Stimulated activated naive CD8-positive, alpha-beta T cell treated with anti-CD3 and anti-CD28 coated beads, Interleukin-15, amount 100 ng/mL, for 72 hours (primary cell): ENCODE measurements around the gene FGF6.

Experiments
- ATAC-seq: fragments of 150-1000 bp; cut with Tn5 transposase; 2 replicates; pipeline ENCODE4 v1.10.0; 2021; ENCODE audit warnings: mild to moderate bottlenecking, moderate library complexity
- DNase-seq, 2 donors: peaks; one replicate each; pipeline ENCODE4 v3.0.0; 2021 to 2022
- H3K27ac Mint-ChIP-seq, 2 donors: one replicate each; pipeline ENCODE4 v1.8.0; 2022; ENCODE audit warnings: mild to moderate bottlenecking in 2 of 2, mixed read lengths in 2 of 2, moderate library complexity in 2 of 2
- H3K27me3 Mint-ChIP-seq: one replicate; pipeline ENCODE4 v1.8.0; 2022; ENCODE audit warnings: mixed read lengths
- H3K4me1 Mint-ChIP-seq: one replicate; pipeline ENCODE4 v1.8.0; 2022; ENCODE audit warnings: mild to moderate bottlenecking, mixed read lengths
- H3K4me3 Mint-ChIP-seq, 2 donors: one replicate each; pipeline ENCODE4 v1.8.0; 2022; ENCODE audit warnings: mild to moderate bottlenecking in 2 of 2, mixed read lengths in 2 of 2, moderate library complexity in 1 of 2
- H3K9me3 Mint-ChIP-seq, 2 donors: one replicate each; pipeline ENCODE4 v1.8.0; 2022; ENCODE audit warnings: mixed read lengths in 2 of 2

FGF6 gene

GRCh38 chr12:4451694-4452093 lies 6.1 kb upstream of the FGF6 start:
- no peak for DNase-seq
- H3K27ac Mint-ChIP-seq = no peak overlapping the region
- peaks cover 6 to 11% of the 10 kb centered on the region in 2 donors for H3K9me3 Mint-ChIP-seq
- H3K4me1 Mint-ChIP-seq = peaks cover 29% of the 10 kb centered on the region
- no peak overlapping the region for H3K4me3 Mint-ChIP-seq
- ATAC-seq = no peak
- H3K27me3 Mint-ChIP-seq = peaks cover 37% of the 10 kb centered on the region

GRCh38 chr12:4450551-4451112 lies 5.0 kb upstream of the FGF6 start:
- no peak for DNase-seq
- Mint-ChIP-seq H3K4me3 (no peak overlapping the region), H3K9me3 (peaks cover 6 to 11% of the 10 kb centered on the region in 2 donors), H3K27ac (no peak overlapping the region), H3K4me1 (peaks cover 29% of the 10 kb centered on the region), H3K27me3 (peaks cover 37% of the 10 kb centered on the region)
- no peak for ATAC-seq

- no peak overlapping the region for H3K4me3 Mint-ChIP-seq
- peaks cover 24% of the 10 kb centered on the region for H3K4me1 Mint-ChIP-seq
- H3K27me3 Mint-ChIP-seq = peaks cover 37% of the 10 kb centered on the region
- peak overlapping the region in 1 of 2 donors; percentile 2 for H3K27ac Mint-ChIP-seq
- ATAC-seq = no peak
- DNase-seq = no peak
- H3K9me3 Mint-ChIP-seq = peaks cover 6 to 11% of the 10 kb centered on the region in 2 donors
Observed at GRCh38 chr12:4449851-4450221, 4.2 kb upstream of the FGF6 start.

- Mint-ChIP-seq H3K9me3 (peaks cover 6 to 11% of the 10 kb centered on the region in 2 donors), H3K4me3 (no peak overlapping the region), H3K27ac (no peak overlapping the region), H3K27me3 (peaks cover 37% of the 10 kb centered on the region), H3K4me1 (peaks cover 21% of the 10 kb centered on the region)
- DNase-seq (no peak), ATAC-seq (no peak)
Observed at GRCh38 chr12:4448943-4449850, 3.6 kb upstream of the FGF6 start.

- H3K27me3 Mint-ChIP-seq = peaks cover 37% of the 10 kb centered on the region
- ATAC-seq = no peak
- peaks cover 14% of the 10 kb centered on the region for H3K4me1 Mint-ChIP-seq
- DNase-seq = no peak
- peaks cover 0 to 11% of the 10 kb centered on the region in 2 donors for H3K9me3 Mint-ChIP-seq
- no peak overlapping the region for H3K4me3 Mint-ChIP-seq
- no peak overlapping the region for H3K27ac Mint-ChIP-seq
Observed at GRCh38 chr12:4448371-4448940, 2.8 kb upstream of the FGF6 start.

- Mint-ChIP-seq H3K27me3 (peaks cover 39% of the 10 kb centered on the region), H3K9me3 (peaks cover 0 to 4% of the 10 kb centered on the region in 2 donors), H3K27ac (peak overlapping the region in 1 of 2 donors; percentile 42), H3K4me3 (no peak overlapping the region), H3K4me1 (peaks cover under 1% of the 10 kb centered on the region)
- ATAC-seq (no peak), DNase-seq (no peak)
Observed at GRCh38 chr12:4447151-4447550, 1.5 kb upstream of the FGF6 start.

GRCh38 chr12:4446335-4446734 lies 720 bp upstream of the FGF6 start:
- Mint-ChIP-seq H3K4me1 (no peaks in the 10 kb centered on the region), H3K27ac (no peak overlapping the region), H3K4me3 (no peak overlapping the region), H3K9me3 (no peaks in the 10 kb centered on the region), H3K27me3 (peaks cover 31% of the 10 kb centered on the region)
- no peak for ATAC-seq
- DNase-seq = no peak

- H3K27ac Mint-ChIP-seq = no peak overlapping the region
- no peak for DNase-seq
- peaks cover 8% of the 10 kb centered on the region for H3K4me1 Mint-ChIP-seq
Observed at GRCh38 chr12:4444031-4444430, 1.6 kb downstream of the FGF6 start.

GRCh38 chr12:4443616-4444015 lies 2.0 kb downstream of the FGF6 start:
- DNase-seq (no peak), ATAC-seq (no peak)
- Mint-ChIP-seq H3K4me1 (peaks cover 12% of the 10 kb centered on the region), H3K4me3 (no peak overlapping the region), H3K9me3 (no peaks in the 10 kb centered on the region), H3K27ac (no peak overlapping the region), H3K27me3 (peaks cover 18% of the 10 kb centered on the region)

More at GRCh38 chr12:4444031-4444430, 1.6 kb downstream of the FGF6 start:
- no peaks in the 10 kb centered on the region for H3K9me3 Mint-ChIP-seq
- H3K4me3 Mint-ChIP-seq = no peak overlapping the region
- peaks cover 18% of the 10 kb centered on the region for H3K27me3 Mint-ChIP-seq
- no peak for ATAC-seq

- ATAC-seq = no peak
- Mint-ChIP-seq H3K4me3 (no peak overlapping the region), H3K27ac (peak overlapping the region in 1 of 2 donors; percentile 34), H3K4me1 (peaks cover 12% of the 10 kb centered on the region), H3K9me3 (no peaks in the 10 kb centered on the region), H3K27me3 (peaks cover 8% of the 10 kb centered on the region)
- no peak for DNase-seq
Observed at GRCh38 chr12:4441355-4442335, 4.0 kb downstream of the FGF6 start.

GRCh38 chr12:4440187-4440941 lies 5.3 kb downstream of the FGF6 start:
- Mint-ChIP-seq H3K27me3 (peaks cover 8% of the 10 kb centered on the region), H3K27ac (no peak overlapping the region), H3K4me1 (peaks cover 12% of the 10 kb centered on the region), H3K9me3 (no peaks in the 10 kb centered on the region), H3K4me3 (no peak overlapping the region)
- ATAC-seq (no peak), DNase-seq (no peak)

GRCh38 chr12:4439736-4440135 lies 5.9 kb downstream of the FGF6 start:
- no peak for DNase-seq
- no peak overlapping the region for H3K4me3 Mint-ChIP-seq
- H3K4me1 Mint-ChIP-seq = peaks cover 17% of the 10 kb centered on the region
- H3K27ac Mint-ChIP-seq = no peak overlapping the region
- H3K27me3 Mint-ChIP-seq = peaks cover 8% of the 10 kb centered on the region
- no peaks in the 10 kb centered on the region for H3K9me3 Mint-ChIP-seq
- no peak for ATAC-seq

GRCh38 chr12:4438834-4439596 lies 6.6 kb downstream of the FGF6 start:
- H3K4me3 Mint-ChIP-seq = no peak overlapping the region

GRCh38 chr12:4435537-4435936 lies 10.1 kb downstream of the FGF6 start:
- Mint-ChIP-seq H3K27me3 (no peaks in the 10 kb centered on the region), H3K27ac (no peak overlapping the region), H3K9me3 (no peaks in the 10 kb centered on the region), H3K4me1 (peaks cover 18% of the 10 kb centered on the region), H3K4me3 (no peak overlapping the region)
- no peak for DNase-seq
- no peak for ATAC-seq

More at GRCh38 chr12:4438834-4439596, 6.6 kb downstream of the FGF6 start:
- DNase-seq = no peak
- H3K4me1 Mint-ChIP-seq = peaks cover 18% of the 10 kb centered on the region
- no peak for ATAC-seq
- H3K27me3 Mint-ChIP-seq = peaks cover 8% of the 10 kb centered on the region
- H3K9me3 Mint-ChIP-seq = no peaks in the 10 kb centered on the region
- H3K27ac Mint-ChIP-seq = peak overlapping the region in 1 of 2 donors; percentile 43
